Astrocyte of the cerebellum (primary cell): Measurements from ENCODE around the gene RBPMS2.

Experiments
- DNase-seq: peaks from one replicate; pipeline ENCODE4 v3.0.0-alpha.2; 2011; ENCODE audit warnings: low read depth
- H3K4me3 ChIP-seq: 2 replicates; pipeline ENCODE4 v1.5.1; 2011; ENCODE audit warnings: mild to moderate bottlenecking, low read depth, low read length, moderate library complexity
- in situ Hi-C: cut with HindIII; loops from 2 replicates; pipeline ENCODE4 v1.10.0; 2017; ENCODE audit warnings: low sequenced_read_pairs
- TF ChIP-seq, protein P1 (sequence below): IDR thresholded peaks from 2 replicates; pipeline ENCODE4 v1.5.1; 2012; ENCODE audit warnings: low read length, low read depth, moderate library complexity, mild to moderate bottlenecking; ENCODE audit errors: missing control alignments

Gene RBPMS2

DNA sequence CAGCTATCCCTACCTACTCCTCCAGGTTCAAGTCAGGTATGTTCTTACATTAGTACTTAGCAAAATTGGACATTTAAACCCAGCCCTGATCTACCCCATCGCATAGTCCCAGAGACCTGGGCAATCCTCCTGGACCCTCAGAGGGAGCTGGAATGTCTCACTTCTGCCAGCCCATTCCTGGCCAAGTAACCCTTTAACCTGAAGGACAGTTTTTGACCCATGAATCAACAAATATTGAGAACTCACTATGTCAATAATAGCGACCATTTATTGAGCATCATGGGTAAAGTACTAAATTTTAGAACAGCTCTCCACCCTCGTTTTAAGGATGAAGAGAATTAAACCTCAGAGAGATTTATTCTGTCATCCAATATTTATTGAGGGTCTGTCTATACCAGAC is 70.4 kb downstream of the RBPMS2 start:
- in situ Hi-C loops, result no loop called here
- no peak overlapping the region for H3K4me3 ChIP-seq
- TF ChIP-seq, protein P1, sequence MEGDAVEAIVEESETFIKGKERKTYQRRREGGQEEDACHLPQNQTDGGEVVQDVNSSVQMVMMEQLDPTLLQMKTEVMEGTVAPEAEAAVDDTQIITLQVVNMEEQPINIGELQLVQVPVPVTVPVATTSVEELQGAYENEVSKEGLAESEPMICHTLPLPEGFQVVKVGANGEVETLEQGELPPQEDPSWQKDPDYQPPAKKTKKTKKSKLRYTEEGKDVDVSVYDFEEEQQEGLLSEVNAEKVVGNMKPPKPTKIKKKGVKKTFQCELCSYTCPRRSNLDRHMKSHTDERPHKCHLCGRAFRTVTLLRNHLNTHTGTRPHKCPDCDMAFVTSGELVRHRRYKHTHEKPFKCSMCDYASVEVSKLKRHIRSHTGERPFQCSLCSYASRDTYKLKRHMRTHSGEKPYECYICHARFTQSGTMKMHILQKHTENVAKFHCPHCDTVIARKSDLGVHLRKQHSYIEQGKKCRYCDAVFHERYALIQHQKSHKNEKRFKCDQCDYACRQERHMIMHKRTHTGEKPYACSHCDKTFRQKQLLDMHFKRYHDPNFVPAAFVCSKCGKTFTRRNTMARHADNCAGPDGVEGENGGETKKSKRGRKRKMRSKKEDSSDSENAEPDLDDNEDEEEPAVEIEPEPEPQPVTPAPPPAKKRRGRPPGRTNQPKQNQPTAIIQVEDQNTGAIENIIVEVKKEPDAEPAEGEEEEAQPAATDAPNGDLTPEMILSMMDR, result no peak

DNA sequence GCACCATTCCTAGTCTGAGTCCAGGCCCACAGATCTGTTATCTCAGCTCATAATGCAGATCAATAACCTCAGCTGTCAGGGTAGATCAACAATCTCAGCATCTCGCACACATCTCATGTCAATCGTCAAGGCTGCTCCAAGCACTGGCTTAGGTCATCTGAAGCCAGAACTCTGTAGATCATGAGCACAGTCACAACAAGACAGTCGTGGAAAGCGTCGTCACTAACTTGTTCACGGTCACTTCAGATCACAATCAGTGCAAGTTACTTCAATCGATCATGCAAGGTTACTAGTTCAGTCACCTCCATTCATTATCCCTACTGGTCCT is 71.8 kb downstream of the RBPMS2 start:
- TF ChIP-seq, protein P1, result no peak
- no peak for DNase-seq

More for the DNA sequence above, 70.4 kb downstream of the RBPMS2 start:
- no peak for DNase-seq

DNA sequence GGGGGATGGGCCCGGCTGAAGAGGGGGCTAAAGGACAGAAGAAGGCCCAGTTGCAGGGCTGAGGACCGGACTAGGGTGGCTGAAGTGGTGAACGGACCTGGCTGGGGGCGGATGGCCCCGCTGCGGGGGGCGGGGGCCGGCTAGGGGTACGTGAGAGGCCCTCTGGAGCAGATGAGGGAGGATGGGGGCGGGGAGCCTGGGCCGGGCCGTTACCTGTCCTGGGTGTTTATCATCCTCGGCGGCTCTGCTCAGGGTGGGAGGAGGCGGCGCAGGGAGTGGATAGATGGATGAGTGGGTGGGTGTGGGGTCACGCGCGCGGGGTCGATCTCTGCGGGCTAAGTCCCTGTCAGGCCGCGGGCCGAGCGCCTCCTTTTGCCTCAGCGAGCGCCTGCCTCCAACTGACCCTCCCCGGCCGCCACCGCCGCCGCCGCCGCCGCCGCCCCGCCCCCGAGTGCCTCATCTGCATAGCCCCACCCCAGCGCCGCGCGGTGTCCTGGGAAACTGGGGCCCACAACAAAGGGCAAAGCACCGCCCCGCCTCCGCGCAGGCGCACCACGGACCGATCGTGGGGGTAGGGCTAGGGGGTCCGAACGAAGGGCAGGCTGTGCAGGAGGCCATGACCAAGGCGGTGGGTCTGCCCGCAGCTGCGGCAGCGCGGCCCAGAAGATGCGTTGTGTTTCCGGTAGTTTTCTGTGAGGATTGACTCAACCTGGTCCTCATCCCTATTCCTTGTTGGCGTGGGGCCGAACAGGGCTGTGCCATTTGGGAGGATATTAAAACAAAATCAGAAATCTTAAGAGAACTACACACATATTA is 72.4 kb downstream of the RBPMS2 start:
- DNase-seq, result peak; percentile 70
- in situ Hi-C loops, result no loop called here
- H3K4me3 ChIP-seq, result peak overlapping the region; percentile 87
- TF ChIP-seq, protein P1, result peak; percentile 4

More for the DNA sequence above, 71.8 kb downstream of the RBPMS2 start:
- H3K4me3 ChIP-seq, result peak overlapping the region; percentile 87
- in situ Hi-C loops, result no loop called here

DNA sequence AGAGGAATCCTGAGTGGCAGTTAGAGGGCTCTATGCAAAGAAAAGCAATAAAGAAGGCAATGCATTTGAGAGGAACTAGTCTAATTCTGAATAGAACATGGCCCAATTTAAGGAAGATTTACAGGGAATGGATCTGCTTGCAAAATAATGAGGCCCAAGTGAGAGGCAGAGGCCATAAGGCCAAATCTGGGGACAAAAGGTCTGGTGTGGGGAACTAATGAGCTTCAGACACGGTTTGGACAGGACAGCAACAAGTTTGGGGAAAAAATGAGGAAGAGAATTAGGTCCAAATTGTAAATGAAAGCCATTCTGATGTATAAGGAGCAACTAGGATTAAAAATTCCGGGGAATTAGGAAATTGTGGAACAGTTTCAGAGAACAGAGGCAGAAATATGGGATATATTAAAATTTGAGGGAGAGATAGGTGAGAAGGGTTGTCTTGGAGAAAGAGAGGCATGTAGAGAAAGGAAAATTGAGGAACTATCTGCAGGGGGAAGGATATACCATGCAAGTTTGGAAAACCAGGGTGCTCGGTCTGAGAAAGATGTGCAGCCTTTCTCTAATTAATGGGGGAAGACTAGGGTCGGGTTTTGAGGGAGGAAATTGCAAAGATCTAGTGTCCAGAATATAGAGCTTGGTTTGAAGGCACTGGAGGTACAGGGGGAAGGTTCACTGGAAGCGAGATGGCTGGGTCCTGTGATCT is 73.8 kb downstream of the RBPMS2 start:
- no peak for DNase-seq
- in situ Hi-C loops, result no loop called here
- TF ChIP-seq, protein P1, result no peak
- peak overlapping the region; percentile 87 for H3K4me3 ChIP-seq

DNA sequence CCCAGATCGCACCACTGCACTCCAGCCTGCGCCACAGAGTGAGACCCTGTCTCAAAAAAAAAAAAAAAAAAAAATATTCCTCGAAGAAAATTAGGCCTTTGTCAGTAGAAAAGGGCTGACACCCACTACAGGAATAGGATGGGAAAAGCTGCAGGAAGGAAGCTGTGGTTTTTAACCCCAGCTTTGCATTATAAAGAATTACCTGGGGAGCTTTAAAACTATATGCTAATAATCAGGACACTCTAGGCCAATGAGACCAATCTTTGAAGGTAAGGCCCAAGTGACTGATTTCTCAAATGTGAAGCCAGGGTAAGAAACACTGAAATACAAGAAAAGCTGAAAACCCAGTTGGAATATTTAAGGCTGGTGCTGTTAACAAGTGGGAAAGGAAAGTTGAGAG is 74.3 kb downstream of the RBPMS2 start:
- H3K4me3 ChIP-seq, result peak overlapping the region; percentile 87
- TF ChIP-seq, protein P1, result no peak
- in situ Hi-C loops, result no loop called here
- DNase-seq, result no peak

DNA sequence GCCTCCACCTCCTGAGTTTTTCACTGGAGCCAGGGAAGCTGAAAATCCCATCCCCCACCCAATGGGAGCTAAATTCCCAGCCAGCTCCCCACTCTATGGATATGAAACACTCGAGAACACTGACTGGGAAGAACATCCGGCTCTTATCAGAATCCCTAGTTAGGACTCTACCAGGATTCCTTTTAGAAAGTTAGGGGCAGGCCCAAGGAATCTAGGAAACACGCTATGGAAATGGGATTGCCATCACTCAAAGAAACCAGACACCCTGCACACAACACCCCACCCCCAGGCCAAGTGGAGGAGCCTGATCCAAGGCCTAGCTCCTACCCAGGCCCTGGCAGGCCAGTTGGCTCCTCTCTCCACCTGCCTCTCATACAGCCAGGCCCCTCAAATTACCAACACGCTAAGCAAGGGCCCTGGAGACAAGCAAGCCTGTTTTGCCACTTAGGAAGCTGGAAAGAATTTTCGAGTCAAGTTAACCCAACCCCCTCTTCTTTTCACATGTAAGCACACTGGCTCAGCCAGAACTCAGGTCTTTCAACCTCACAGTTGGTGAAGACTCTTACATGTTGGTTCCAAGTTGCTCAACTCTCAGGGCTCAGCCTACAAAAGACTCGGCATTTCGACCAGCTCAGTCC is 75.5 kb downstream of the RBPMS2 start:
- DNase-seq, result no peak
- peak overlapping the region; percentile 87 for H3K4me3 ChIP-seq
- in situ Hi-C loops, result no loop called here
- TF ChIP-seq, protein P1, result no peak
